HCT116 (cell line): ENCODE measurements around the gene CDCP1.

Experiments
- CBX3 ChIP-seq: IDR thresholded peaks from 2 replicates; pipeline ENCODE4 v1.6.1; 2012; ENCODE audit warnings: low read depth
- CTCF ChIP-seq, 3 experiments: fragments of 200-600 bp in 1 of 3; sonication (generic) in 1 of 3; IDR thresholded peaks in 2 of 3; conservative IDR thresholded peaks in 1 of 3; 2 replicates each; pipeline ENCODE4 v1.5.1; 2012 to 2017; ENCODE audit warnings: low read depth in 2 of 3, low read length in 2 of 3, antibody characterized with exemption in 1 of 3, borderline replicate concordance in 1 of 3, control low read depth in 1 of 3, mild to moderate bottlenecking in 1 of 3, mixed read lengths in 1 of 3, mixed run types in 1 of 3, moderate library complexity in 1 of 3; ENCODE audit not compliant: insufficient read depth in 1 of 3
- ELF1 ChIP-seq: IDR thresholded peaks from 2 replicates; pipeline ENCODE4 v1.6.1; 2012; ENCODE audit warnings: low read depth, borderline replicate concordance
- EZH2 ChIP-seq: fragments of 200-600 bp; sonication (generic); IDR thresholded peaks from 2 replicates; pipeline ENCODE4 v1.6.1; 2017; ENCODE audit warnings: antibody characterized with exemption, mixed run types
- EZH2phosphoT487 ChIP-seq: fragments of 200-600 bp; IDR thresholded peaks from 2 replicates; pipeline ENCODE4 v1.6.1; 2018; ENCODE audit warnings: antibody characterized with exemption, borderline replicate concordance
- JUND ChIP-seq: IDR thresholded peaks from 2 replicates; pipeline ENCODE4 v1.6.1; 2012
- MAX ChIP-seq: IDR thresholded peaks from 2 replicates; pipeline ENCODE4 v1.6.1; 2012
- POLR2A ChIP-seq: IDR thresholded peaks from 2 replicates; pipeline ENCODE4 v1.7.0; 2011; ENCODE audit warnings: borderline replicate concordance; ENCODE audit not compliant: insufficient read depth, insufficient read length; ENCODE audit errors: extremely low read depth
- POLR2AphosphoS5 ChIP-seq: IDR thresholded peaks from 2 replicates; pipeline ENCODE4 v1.6.1; 2011; ENCODE audit warnings: mild to moderate bottlenecking, low read depth, low read length, moderate library complexity
- RAD21 ChIP-seq: IDR thresholded peaks from 2 replicates; pipeline ENCODE4 v1.6.1; 2012; ENCODE audit warnings: low read depth, mild to moderate bottlenecking
- REST ChIP-seq: IDR thresholded peaks from 2 replicates; pipeline ENCODE4 v1.6.1; 2012; ENCODE audit warnings: low read depth
- SIN3A ChIP-seq: IDR thresholded peaks from 2 replicates; pipeline ENCODE4 v1.6.1; 2012; ENCODE audit warnings: low read depth
- ZFX ChIP-seq: fragments of 450-650 bp; IDR thresholded peaks from 2 replicates; pipeline ENCODE4 v1.6.1; 2017
- ZNF274 ChIP-seq: fragments of 200-500 bp; sonication (Bioruptor generic); IDR thresholded peaks from 2 replicates; pipeline ENCODE4 v1.6.1; 2014; ENCODE audit warnings: mild to moderate bottlenecking, low read depth, low read length, inconsistent platforms

GRCh38 chr3:45125550-45126026 lies 20.6 kb downstream of the CDCP1 start:
- TF ChIP-seq CTCF (IDR thresholded peaks at IDR 0.05 in 2 of 3, conservative IDR thresholded peaks at IDR 0.05 in 1 of 3; ENCODE audit: borderline replicate concordance in 1 of 3, insufficient read depth in 1 of 3, low read depth in 2 of 3, low read length in 2 of 3): no peak
- TF ChIP-seq ZNF274: no peak
- no peak for TF ChIP-seq POLR2A
- no peak for TF ChIP-seq RAD21
- TF ChIP-seq EZH2phosphoT487: no peak
- TF ChIP-seq CBX3: no peak
- no peak for TF ChIP-seq REST
- TF ChIP-seq ELF1: no peak
- TF ChIP-seq JUND: no peak
- no peak for TF ChIP-seq MAX
- TF ChIP-seq ZFX: no peak
- TF ChIP-seq POLR2AphosphoS5: peak; percentile 84
- no peak for TF ChIP-seq SIN3A
- TF ChIP-seq EZH2: no peak
